Activated T-cell treated with anti-CD3 and anti-CD28 coated beads, Interleukin-2, amount 50 U/mL, for 1 hour (primary cell): Measurements from ENCODE around the gene UNC5C.

ENCODE experiments used
- DNase-seq: peaks from one replicate; pipeline ENCODE4 v3.0.0-alpha.2; 2020

UNC5C gene

GRCh38 chr4:95317085-95317793 is 231.5 kb downstream of the UNC5C start:
- no peak for DNase-seq

GRCh38 chr4:95314573-95314972 is 234.2 kb downstream of the UNC5C start:
- DNase-seq: no peak

- no peak for DNase-seq
Measured at GRCh38 chr4:95304898-95305297, 243.9 kb downstream of the UNC5C start.

- no peak for DNase-seq
Measured at GRCh38 chr4:95300304-95300703, 248.5 kb downstream of the UNC5C start.

- no peak for DNase-seq
Measured at GRCh38 chr4:95296052-95296451, 252.7 kb downstream of the UNC5C start.

GRCh38 chr4:95295157-95295556 is 253.6 kb downstream of the UNC5C start:
- no peak for DNase-seq

- no peak for DNase-seq
Measured at GRCh38 chr4:95294321-95294720, 254.5 kb downstream of the UNC5C start.

- DNase-seq: no peak
Measured at GRCh38 chr4:95293014-95293413, 255.8 kb downstream of the UNC5C start.

GRCh38 chr4:95290702-95291101 is 258.1 kb downstream of the UNC5C start:
- no peak for DNase-seq

- no peak for DNase-seq
Measured at GRCh38 chr4:95289028-95289634, 259.6 kb downstream of the UNC5C start.

GRCh38 chr4:95288552-95288951 is 260.2 kb downstream of the UNC5C start:
- no peak for DNase-seq

GRCh38 chr4:95285797-95286196 is 263.0 kb downstream of the UNC5C start:
- DNase-seq: no peak

GRCh38 chr4:95284655-95285054 is 264.1 kb downstream of the UNC5C start:
- no peak for DNase-seq

- DNase-seq: no peak
Measured at GRCh38 chr4:95283320-95283719, 265.5 kb downstream of the UNC5C start.

- no peak for DNase-seq
Measured at GRCh38 chr4:95272797-95273196, 276.0 kb downstream of the UNC5C start.

- no peak for DNase-seq
Measured at GRCh38 chr4:95272036-95272435, 276.7 kb downstream of the UNC5C start.

GRCh38 chr4:95268819-95269565 is 279.8 kb downstream of the UNC5C start:
- DNase-seq: no peak

GRCh38 chr4:95267081-95267480 is 281.7 kb downstream of the UNC5C start:
- DNase-seq: no peak

- DNase-seq: no peak
Measured at GRCh38 chr4:95265814-95266740, 282.7 kb downstream of the UNC5C start.

- no peak for DNase-seq
Measured at GRCh38 chr4:95264843-95265242, 283.9 kb downstream of the UNC5C start.

GRCh38 chr4:95263960-95264359 is 284.8 kb downstream of the UNC5C start:
- DNase-seq: no peak

- DNase-seq: no peak
Measured at GRCh38 chr4:95263391-95263790, 285.4 kb downstream of the UNC5C start.
